B cell (primary cell): Measurements from ENCODE around the gene RNF220. TPM values are rescaled to one million over a fixed set of nuclear protein-coding genes. Genes with fewer than 3 reads are reported as not detected.

Experiments
- ATAC-seq: fragments of 200-7000 bp; cut with Tn5 transposase; one replicate; pipeline ENCODE4 v1.10.0; 2021; ENCODE audit warnings: low read depth, mild to moderate bottlenecking, moderate number of reproducible peaks, moderate library complexity
- CTCF ChIA-PET: fragments of 350-600 bp; sonication (Branson Sonifier 250); formaldehyde crosslinking; loops from one replicate; lab custom pipeline; 2021; ENCODE audit warnings: antibody characterized with exemption, inconsistent platforms; lab: Charles Lee
- POLR2A ChIA-PET: fragments of 350-600 bp; sonication (Branson Sonifier 250); formaldehyde crosslinking; loops from one replicate; lab custom pipeline; 2021; ENCODE audit warnings: antibody characterized with exemption; lab: Charles Lee
- DNase-seq: peaks from one replicate; pipeline ENCODE4 v3.0.0; 2013
- H2AFZ ChIP-seq: 2 replicates; pipeline ENCODE4 v1.6.1; 2012; ENCODE audit warnings: mild to moderate bottlenecking, low read depth, low read length; ENCODE audit not compliant: insufficient read depth, poor library complexity, severe bottlenecking
- H3K27ac ChIP-seq, 2 donors: 1 replicate in 1 of 2; 2 replicates in 1 of 2; pipeline ENCODE4 v1.5.1; 2012 to 2013; ENCODE audit warnings: low read length in 2 of 2, mild to moderate bottlenecking in 2 of 2, moderate library complexity in 1 of 2
- H3K27me3 ChIP-seq, 4 experiments: fragments of 200-600 bp in 1 of 4; sonication (generic) in 1 of 4; replicated peaks in 1 of 4; 1 replicate in 2 of 4; 2 replicates in 2 of 4; pipeline versions ENCODE4 v1.6.1 to v1.7.0; 2013 to 2016; ENCODE audit warnings: low read length in 3 of 4, mild to moderate bottlenecking in 2 of 4, mixed read lengths in 1 of 4, moderate library complexity in 1 of 4; ENCODE audit not compliant: insufficient read depth in 4 of 4, control insufficient read depth in 3 of 4; ENCODE audit errors: control extremely low read depth in 1 of 4
- H3K36me3 ChIP-seq, 2 experiments: replicated peaks in 1 of 2; 1 replicate in 1 of 2; 2 replicates in 1 of 2; pipeline versions ENCODE4 v1.6.1 to v1.7.1; 2013; ENCODE audit warnings: low read length in 1 of 2; ENCODE audit not compliant: insufficient read depth in 2 of 2, control insufficient read depth in 1 of 2; ENCODE audit errors: control extremely low read depth in 1 of 2, extremely low read depth in 1 of 2
- H3K4me1 ChIP-seq, 2 donors: fragments of 200-600 bp in 1 of 2; sonication (generic) in 1 of 2; 1 replicate in 1 of 2; 2 replicates in 1 of 2; pipeline versions ENCODE4 v1.5.1 to v1.6.1; 2013 to 2017; ENCODE audit warnings: low read length in 2 of 2; ENCODE audit not compliant: control insufficient read depth in 2 of 2, insufficient read depth in 2 of 2
- H3K4me2 ChIP-seq: replicated peaks from 2 replicates; pipeline ENCODE3; 2012; ENCODE audit warnings: mild to moderate bottlenecking, low read depth, low read length; ENCODE audit not compliant: poor library complexity, severe bottlenecking
- H3K4me3 ChIP-seq, 5 experiments: fragments of 200-600 bp in 1 of 5; sonication (generic) in 1 of 5; 1 replicate in 3 of 5; 2 replicates in 2 of 5; pipeline versions ENCODE4 v1.5.1 to v1.7.0; 2011 to 2016; ENCODE audit warnings: low read length in 4 of 5, mild to moderate bottlenecking in 4 of 5, low read depth in 2 of 5, control low read depth in 1 of 5, moderate library complexity in 1 of 5; ENCODE audit not compliant: insufficient read depth in 1 of 5; ENCODE audit errors: control extremely low read depth in 1 of 5, extremely low read depth in 1 of 5
- H3K79me2 ChIP-seq: fragments of 200-600 bp; sonication (generic); one replicate; pipeline ENCODE4 v1.6.0; 2016; ENCODE audit warnings: low read length; ENCODE audit not compliant: control insufficient read depth, insufficient read depth
- H3K9ac ChIP-seq: fragments of 200-600 bp; sonication (generic); 2 replicates; pipeline ENCODE4 v1.6.1; 2017; ENCODE audit warnings: mild to moderate bottlenecking, low read length, moderate library complexity
- H3K9me3 ChIP-seq, 3 donors: one replicate each; pipeline versions ENCODE4 v1.6.1 to v1.7.1; 2013; ENCODE audit warnings: low read length in 2 of 3; ENCODE audit not compliant: control insufficient read depth in 2 of 3, insufficient read depth in 1 of 3; ENCODE audit errors: control extremely low read depth in 1 of 3
- H4K20me1 ChIP-seq: 2 replicates; pipeline ENCODE4 v1.6.0; 2012; ENCODE audit warnings: mild to moderate bottlenecking, low read length; ENCODE audit not compliant: insufficient read depth, control insufficient read depth, poor library complexity, severe bottlenecking
- H3K27ac Mint-ChIP-seq: one replicate; pipeline ENCODE4 v1.8.0; 2021; ENCODE audit warnings: mixed read lengths
- H3K27me3 Mint-ChIP-seq: one replicate; pipeline ENCODE4 v1.8.0; 2021; ENCODE audit warnings: mixed read lengths
- H3K4me1 Mint-ChIP-seq: one replicate; pipeline ENCODE4 v1.8.0; 2021; ENCODE audit warnings: mixed read lengths
- H3K4me3 Mint-ChIP-seq: one replicate; pipeline ENCODE4 v1.8.0; 2021; ENCODE audit warnings: mixed read lengths
- H3K9me3 Mint-ChIP-seq: one replicate; pipeline ENCODE4 v1.8.0; 2022; ENCODE audit warnings: mixed read lengths; ENCODE audit not compliant: insufficient read depth
- CTCF ChIP-seq: fragments of 200-600 bp; IDR thresholded peaks from one replicate; pipeline ENCODE4 v1.8.0; 2022; ENCODE audit warnings: antibody characterized with exemption, mild to moderate bottlenecking
- EZH2 ChIP-seq: IDR thresholded peaks from 2 replicates; pipeline ENCODE4 v1.6.1; 2012; ENCODE audit warnings: borderline replicate concordance, low read depth, mild to moderate bottlenecking, moderate library complexity, low read length; ENCODE audit not compliant: insufficient read depth, poor library complexity, severe bottlenecking
- WGBS: methylation state at CpG from one replicate; pipeline ENCODE4 v1.1.5; 2013; ENCODE audit warnings: missing lambda C conversion rate; ENCODE audit not compliant: insufficient coverage; 5-methylcytosine and 5-hydroxymethylcytosine counted together
- intact Hi-C: fragments of 100-400 bp; cut with micrococcal nuclease; formaldehyde crosslinking; loops from one replicate; pipeline ENCODE4 v1.10.0; 2022
- polyA plus RNA-seq: library from polyadenylated mRNA; depleted of rRNA; stranded (reverse); fragments of >200 nt; gene quantifications from 2 replicates; pipeline ENCODE4 v1.2.3, GENCODE V29; 2012
- total RNA-seq, 2 donors: library from RNA; stranded (reverse); fragments of 120-200 nt in 1 of 2; gene quantifications; 1 replicate in 1 of 2; 2 replicates in 1 of 2; pipeline versions ENCODE4 v1.2.3 to v1.2.4, GENCODE V29; 2013 to 2022

RNF220 gene
- total and polyA plus RNA-seq, 2 donors (not counting 1 experiment from before 2014, with no cell fraction given): 115 to 141 TPM

GRCh38 chr1:44642255-44642654 is 237.2 kb downstream of the RNF220 start:
- Mint-ChIP-seq H3K27me3 (no peaks in the 10 kb centered on the region), H3K9me3 (no peaks in the 10 kb centered on the region), H3K4me1 (no peaks in the 10 kb centered on the region), H3K27ac (no peak overlapping the region), H3K4me3 (no peak overlapping the region)
- Histone ChIP-seq H3K9me3 (no peaks in the 10 kb centered on the region), H3K79me2 (no peaks in the 10 kb centered on the region), H3K4me1 (no peaks in the 10 kb centered on the region), H3K27me3 (no peaks in the 10 kb centered on the region), H2AFZ (no peak overlapping the region), H3K4me3 (no peak overlapping the region), H4K20me1 (peaks cover 61% of the 10 kb centered on the region), H3K36me3 (peaks cover 5 to 96% of the 10 kb centered on the region in 2 experiments), H3K9ac (no peak overlapping the region), H3K4me2 (no peak overlapping the region), H3K27ac (no peak overlapping the region)
- POLR2A ChIA-PET: interaction anchor here (2.0 kb wide), 1 partner anchor 10 kb away, joined by 5 read pairs; no protein-coding TSS in a partner anchor
- TF ChIP-seq EZH2 (no peak), CTCF (no peak)
- CTCF ChIA-PET: interaction anchor here (0.7 to 5.1 kb wide), 3 partner anchors 10 to 554 kb away, joined by 3 to 33 read pairs (median 3); no protein-coding TSS in a partner anchor
- WGBS: 100% methylated on average over 2 of the region's 2 CpGs
- intact Hi-C loops: no loop called here
- no peak for DNase-seq
- no peak for ATAC-seq

GRCh38 chr1:44642925-44643324 is 237.9 kb downstream of the RNF220 start:
- Mint-ChIP-seq H3K4me1 (no peaks in the 10 kb centered on the region), H3K27me3 (no peaks in the 10 kb centered on the region), H3K27ac (no peak overlapping the region), H3K9me3 (no peaks in the 10 kb centered on the region), H3K4me3 (no peak overlapping the region)
- TF ChIP-seq EZH2 (no peak), CTCF (no peak)
- ChIA-PET POLR2A (interaction anchor here (2.0 kb wide), 1 partner anchor 11 kb away, joined by 5 read pairs; no protein-coding TSS in a partner anchor), CTCF (interaction anchor here (0.7 to 5.1 kb wide), 2 partner anchors 9 to 553 kb away, joined by 3 to 33 read pairs; no protein-coding TSS in a partner anchor)
- H3K4me3 ChIP-seq: no peak overlapping the region
- no peak overlapping the region for H3K27ac ChIP-seq
- intact Hi-C loops: no loop called here
- peaks cover 58% of the 10 kb centered on the region for H4K20me1 ChIP-seq
- no peak overlapping the region for H3K4me2 ChIP-seq
- no peak for ATAC-seq
- H2AFZ ChIP-seq: no peak overlapping the region
- DNase-seq: no peak
- H3K36me3 ChIP-seq: peaks cover 5 to 96% of the 10 kb centered on the region in 2 experiments
- no peaks in the 10 kb centered on the region for H3K27me3 ChIP-seq
- no peaks in the 10 kb centered on the region for H3K79me2 ChIP-seq
- no peaks in the 10 kb centered on the region for H3K9me3 ChIP-seq
- 97% methylated on average over 3 of the region's 3 CpGs for WGBS
- no peaks in the 10 kb centered on the region for H3K4me1 ChIP-seq
- no peak overlapping the region for H3K9ac ChIP-seq
